Upper lobe of right lung (tissue), 1 donor: Measurements from ENCODE around the gene PCSK2. TPM values are rescaled to one million over a fixed set of nuclear protein-coding genes. Genes with fewer than 3 reads are reported as not detected.

Source experiments
- ATAC-seq: fragments of 200-7000 bp; cut with Tn5 transposase; one replicate; pipeline ENCODE4 v1.9.1; 2020; ENCODE audit warnings: mild to moderate bottlenecking, moderate library complexity
- DNase-seq: peaks from one replicate; pipeline ENCODE4 v3.0.0-alpha.2; 2020
- H3K27ac ChIP-seq: fragments of 200-600 bp; one replicate; pipeline ENCODE4 v1.8.0; 2022
- H3K27me3 ChIP-seq: fragments of 200-600 bp; one replicate; pipeline ENCODE4 v1.8.0; 2022; ENCODE audit warnings: mild to moderate bottlenecking
- H3K36me3 ChIP-seq: fragments of 200-600 bp; one replicate; pipeline ENCODE4 v1.8.0; 2022
- H3K4me1 ChIP-seq: fragments of 200-600 bp; one replicate; pipeline ENCODE4 v1.8.0; 2022
- H3K4me3 ChIP-seq: fragments of 200-600 bp; one replicate; pipeline ENCODE4 v1.8.0; 2022; ENCODE audit warnings: mild to moderate bottlenecking
- H3K9me3 ChIP-seq: fragments of 200-600 bp; one replicate; pipeline ENCODE4 v1.8.0; 2022
- intact Hi-C: fragments of 100-400 bp; cut with DNase I; formaldehyde crosslinking; loops from one replicate; pipeline ENCODE4 v1.11.0; 2022
- total RNA-seq: library from RNA; stranded (reverse); fragmentation: NEBNext Ultra II Directional; extraction: Animal tissue kit (Norgen Biotek cat#: 25700); gene quantifications from one replicate; pipeline ENCODE4 v1.2.1, GENCODE V29; 2021
- TF ChIP-seq, protein P1 (sequence below): fragments of 200-600 bp; IDR thresholded peaks from one replicate; pipeline ENCODE4 v1.8.0; 2022; ENCODE audit warnings: antibody characterized with exemption
- donor health status: DM: no; HTN: yes; CAD: no; lungs with severe emphysema.

Gene PCSK2
- total RNA-seq, 1 donor from 2014 or later, result 17.7 TPM

- Histone ChIP-seq H3K9me3 (no peaks in the 10 kb centered on the region), H3K4me1 (no peaks in the 10 kb centered on the region), H3K4me3 (no peak overlapping the region), H3K36me3 (no peaks in the 10 kb centered on the region), H3K27me3 (no peaks in the 10 kb centered on the region), H3K27ac (no peak overlapping the region)
- ATAC-seq (no peak), DNase-seq (no peak)
- intact Hi-C loops, result no loop called here
- TF ChIP-seq, protein P1, sequence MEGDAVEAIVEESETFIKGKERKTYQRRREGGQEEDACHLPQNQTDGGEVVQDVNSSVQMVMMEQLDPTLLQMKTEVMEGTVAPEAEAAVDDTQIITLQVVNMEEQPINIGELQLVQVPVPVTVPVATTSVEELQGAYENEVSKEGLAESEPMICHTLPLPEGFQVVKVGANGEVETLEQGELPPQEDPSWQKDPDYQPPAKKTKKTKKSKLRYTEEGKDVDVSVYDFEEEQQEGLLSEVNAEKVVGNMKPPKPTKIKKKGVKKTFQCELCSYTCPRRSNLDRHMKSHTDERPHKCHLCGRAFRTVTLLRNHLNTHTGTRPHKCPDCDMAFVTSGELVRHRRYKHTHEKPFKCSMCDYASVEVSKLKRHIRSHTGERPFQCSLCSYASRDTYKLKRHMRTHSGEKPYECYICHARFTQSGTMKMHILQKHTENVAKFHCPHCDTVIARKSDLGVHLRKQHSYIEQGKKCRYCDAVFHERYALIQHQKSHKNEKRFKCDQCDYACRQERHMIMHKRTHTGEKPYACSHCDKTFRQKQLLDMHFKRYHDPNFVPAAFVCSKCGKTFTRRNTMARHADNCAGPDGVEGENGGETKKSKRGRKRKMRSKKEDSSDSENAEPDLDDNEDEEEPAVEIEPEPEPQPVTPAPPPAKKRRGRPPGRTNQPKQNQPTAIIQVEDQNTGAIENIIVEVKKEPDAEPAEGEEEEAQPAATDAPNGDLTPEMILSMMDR, result no peak
These were observed 68.4 kb downstream of the PCSK2 start for GRCh38 chr20:17295151-17295726.

DNA sequence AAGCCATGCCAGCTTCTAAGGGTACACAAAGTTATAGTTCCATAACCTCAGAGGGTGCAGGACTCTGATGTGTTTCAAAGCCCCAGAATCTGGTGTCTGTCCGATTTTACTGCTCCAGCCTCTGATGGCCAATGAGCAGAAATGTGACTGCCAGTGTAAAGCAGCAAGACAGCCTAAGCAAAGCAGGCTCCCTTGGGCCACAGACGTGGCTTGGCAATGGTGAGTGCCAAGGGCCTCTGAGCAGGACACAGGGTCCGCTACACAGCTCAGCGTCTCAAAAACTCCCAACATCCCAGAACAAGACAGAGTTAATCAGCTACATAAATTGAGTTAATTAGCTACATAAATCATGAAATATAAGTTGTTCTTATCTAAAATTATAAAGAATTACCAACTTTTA lies 69.2 kb downstream of the PCSK2 start:
- DNase-seq (no peak), ATAC-seq (no peak)
- H3K27ac ChIP-seq, result no peak overlapping the region
- intact Hi-C loops, result no loop called here
- H3K4me1 ChIP-seq, result no peaks in the 10 kb centered on the region
- no peak overlapping the region for H3K4me3 ChIP-seq
- no peaks in the 10 kb centered on the region for H3K9me3 ChIP-seq
- TF ChIP-seq, protein P1, result no peak
- H3K27me3 ChIP-seq, result no peaks in the 10 kb centered on the region
- H3K36me3 ChIP-seq, result no peaks in the 10 kb centered on the region

DNA sequence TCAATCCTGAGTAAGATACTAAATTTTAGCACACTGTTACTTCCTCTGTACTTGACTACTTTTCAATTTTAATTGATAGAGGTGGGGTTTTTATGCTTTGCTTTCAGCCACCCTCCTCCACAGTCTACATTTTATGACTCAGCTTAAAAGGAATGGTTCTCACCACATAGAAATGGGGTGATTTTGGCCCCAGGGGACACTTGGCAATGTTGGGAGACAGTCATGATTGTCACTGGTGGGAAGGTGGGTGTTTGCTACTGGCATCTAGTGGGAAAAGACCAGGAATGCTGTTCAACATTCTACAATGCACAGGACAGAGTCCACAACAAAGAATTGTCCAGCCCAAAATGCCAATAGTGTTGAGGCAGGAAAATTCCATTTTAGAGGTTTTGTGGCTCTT lies 71.3 kb downstream of the PCSK2 start:
- no peaks in the 10 kb centered on the region for H3K4me1 ChIP-seq
- H3K9me3 ChIP-seq, result no peaks in the 10 kb centered on the region
- no peaks in the 10 kb centered on the region for H3K36me3 ChIP-seq
- no peaks in the 10 kb centered on the region for H3K27me3 ChIP-seq
- no peak overlapping the region for H3K27ac ChIP-seq
- H3K4me3 ChIP-seq, result no peak overlapping the region
- no peak for ATAC-seq
- intact Hi-C loops, result no loop called here
- DNase-seq, result no peak
- TF ChIP-seq, protein P1, result no peak

GRCh38 chr20:17298751-17299150 lies 71.9 kb downstream of the PCSK2 start:
- Histone ChIP-seq H3K4me3 (no peak overlapping the region), H3K9me3 (no peaks in the 10 kb centered on the region), H3K27ac (no peak overlapping the region), H3K27me3 (no peaks in the 10 kb centered on the region), H3K36me3 (no peaks in the 10 kb centered on the region), H3K4me1 (no peaks in the 10 kb centered on the region)
- ATAC-seq, result no peak
- TF ChIP-seq, protein P1, result no peak
- intact Hi-C loops, result no loop called here
- no peak for DNase-seq

- Histone ChIP-seq H3K27ac (no peak overlapping the region), H3K36me3 (no peaks in the 10 kb centered on the region), H3K27me3 (no peaks in the 10 kb centered on the region), H3K4me1 (no peaks in the 10 kb centered on the region), H3K9me3 (no peaks in the 10 kb centered on the region), H3K4me3 (no peak overlapping the region)
- TF ChIP-seq, protein P1, result no peak
- intact Hi-C loops, result no loop called here
- ATAC-seq (no peak), DNase-seq (no peak)
These were observed 73.3 kb downstream of the PCSK2 start for GRCh38 chr20:17300113-17300512.

GRCh38 chr20:17304774-17305173 lies 77.9 kb downstream of the PCSK2 start:
- TF ChIP-seq, protein P1, result no peak
- Histone ChIP-seq H3K27ac (no peak overlapping the region), H3K36me3 (no peaks in the 10 kb centered on the region), H3K4me3 (no peak overlapping the region), H3K9me3 (no peaks in the 10 kb centered on the region), H3K27me3 (no peaks in the 10 kb centered on the region), H3K4me1 (no peaks in the 10 kb centered on the region)
- DNase-seq, result no peak
- intact Hi-C loops, result no loop called here
- no peak for ATAC-seq
